Mucosa of descending colon (tissue), 3 donors: Measurements from ENCODE around the gene XRCC1. TPM values are rescaled to one million over a fixed set of nuclear protein-coding genes. Genes with fewer than 3 reads are reported as not detected.

Experiments
- ATAC-seq: fragments of 200-7000 bp; cut with Tn5 transposase; one replicate; pipeline ENCODE4 v1.9.1; 2020; ENCODE audit warnings: mild to moderate bottlenecking, moderate library complexity
- DNase-seq, 3 donors: peaks; one replicate each; pipeline ENCODE4 v3.0.0-alpha.2; 2020
- H3K36me3 ChIP-seq: fragments of 200-600 bp; one replicate; pipeline ENCODE4 v1.8.0; 2021; ENCODE audit warnings: low read depth, mild to moderate bottlenecking
- H3K4me1 ChIP-seq: fragments of 200-600 bp; one replicate; pipeline ENCODE4 v1.8.0; 2021; ENCODE audit warnings: low read depth, mild to moderate bottlenecking
- H3K4me3 ChIP-seq: fragments of 200-600 bp; one replicate; pipeline ENCODE4 v1.8.0; 2021; ENCODE audit warnings: mild to moderate bottlenecking
- H3K9me3 ChIP-seq: fragments of 200-600 bp; one replicate; pipeline ENCODE4 v1.8.0; 2021; ENCODE audit warnings: mild to moderate bottlenecking
- CTCF ChIP-seq: fragments of 200-600 bp; IDR thresholded peaks from one replicate; pipeline ENCODE4 v1.8.0; 2022; ENCODE audit warnings: antibody characterized with exemption, mild to moderate bottlenecking
- intact Hi-C, 2 donors: fragments of 100-400 bp; cut with DNase I in 1 of 2; cut with micrococcal nuclease in 1 of 2; formaldehyde crosslinking; loops; one replicate each; pipeline versions ENCODE4 v1.11.0 to v1.11.1; 2022; cut with DNase I, micrococcal nuclease
- total RNA-seq, 3 donors: library from RNA; stranded (reverse); fragmentation: NEBNext Ultra II Directional in 2 of 3; extraction: Animal tissue kit (Norgen Biotek cat#: 25700) in 2 of 3; gene quantifications; one replicate each; pipeline versions ENCODE4 v1.2.1 to v1.2.4, GENCODE V29; 2021 to 2023
- donor health status: DM: no; HTN: no; CAD: no; lungs with moderate emphysema.
- donor health status: DM: no; HTN: no; CAD: no.
- donor health status: DM: no; HTN: yes; CAD: no.

Gene XRCC1
- total RNA-seq, 3 donors from 2014 or later = 16.4 to 33.4 (median 21.1) TPM

- H3K4me3 ChIP-seq = peak within 1 kb of the TSS; percentile 21
- ATAC-seq (peak; percentile 82), DNase-seq (peak; percentile 92 to 94 (median 94))
- intact Hi-C loops = loop anchor here in 1 of 2 donors (10.0 kb wide), 1 partner anchor 122 kb away; no protein-coding TSS in a partner anchor
- no peaks in the 10 kb centered on the region for H3K36me3 ChIP-seq
- TF ChIP-seq CTCF = no peak
- no peaks in the 10 kb centered on the region for H3K9me3 ChIP-seq
- peaks cover 31% of the 10 kb centered on the region for H3K4me1 ChIP-seq
Observed at GRCh38 chr19:43532962-43533545, 42.3 kb downstream of the XRCC1 start, which contains the start of gene ZNF575. TSS of gene ZNF575 (plus strand) at chr19:43533188. CDS start at chr19:43534423, 1,235 bp downstream.

- intact Hi-C loops = loop anchor here in 1 of 2 donors (10.0 kb wide), 1 partner anchor 122 kb away; no protein-coding TSS in a partner anchor
- DNase-seq (peak; percentile 81 to 83 (median 83)), ATAC-seq (peak; percentile 51)
- no peak for TF ChIP-seq CTCF
- H3K4me3 ChIP-seq = no peak overlapping the region
- H3K9me3 ChIP-seq = no peaks in the 10 kb centered on the region
- H3K4me1 ChIP-seq = peaks cover 31% of the 10 kb centered on the region
- no peaks in the 10 kb centered on the region for H3K36me3 ChIP-seq
Observed at GRCh38 chr19:43532571-43532961, 42.8 kb downstream of the XRCC1 start.

- intact Hi-C loops = no loop called here
- H3K36me3 ChIP-seq = no peaks in the 10 kb centered on the region
- DNase-seq = peak in 2 of 3 donors; percentile 52 to 57
- H3K4me1 ChIP-seq = peaks cover 56% of the 10 kb centered on the region
- no peak for TF ChIP-seq CTCF
- H3K9me3 ChIP-seq = no peaks in the 10 kb centered on the region
- ATAC-seq = no peak
- H3K4me3 ChIP-seq = no peak overlapping the region
Observed at GRCh38 chr19:43527860-43528622, 47.3 kb downstream of the XRCC1 start.

- TF ChIP-seq CTCF = no peak
- Histone ChIP-seq H3K9me3 (no peaks in the 10 kb centered on the region), H3K36me3 (no peaks in the 10 kb centered on the region), H3K4me1 (peaks cover 50% of the 10 kb centered on the region), H3K4me3 (peak within 1 kb of the TSS; percentile 92)
- ATAC-seq = peak; percentile 79
- intact Hi-C loops = no loop called here
- DNase-seq = peak; percentile 92 to 94 (median 93)
Observed at GRCh38 chr19:43526884-43527859, 48.2 kb downstream of the XRCC1 start, which contains the start of gene ETHE1. TSS of gene ETHE1 (minus strand) at chr19:43527201. CDS start at chr19:43527177, 24 bp downstream.
